Neutrophil (primary cell): ENCODE measurements around the gene ADRA1B.
"Not testable (repeated sequence)": the region's sequence is repeated elsewhere in the genome, so short reads cannot be mapped to it uniquely, and the experiment has no call there.

ENCODE experiments used
- H3K27ac ChIP-seq: fragments of 200-600 bp; sonication (generic); 2 replicates; pipeline ENCODE4 v1.5.1; 2016; ENCODE audit warnings: mild to moderate bottlenecking, moderate library complexity
- H3K27me3 ChIP-seq: fragments of 200-600 bp; sonication (generic); 2 replicates; pipeline ENCODE4 v1.6.0; 2016; ENCODE audit warnings: mild to moderate bottlenecking
- H3K36me3 ChIP-seq: fragments of 200-600 bp; sonication (generic); 2 replicates; pipeline ENCODE4 v1.5.1; 2017
- H3K4me1 ChIP-seq, 2 experiments: fragments of 200-600 bp in 1 of 2; sonication (generic) in 1 of 2; 1 replicate in 1 of 2; 2 replicates in 1 of 2; pipeline versions ENCODE4 v1.5.1 to v1.6.1; 2013 to 2016; ENCODE audit warnings: low read depth in 1 of 2, low read length in 1 of 2, mild to moderate bottlenecking in 1 of 2, moderate library complexity in 1 of 2; ENCODE audit not compliant: control insufficient read depth in 1 of 2, insufficient read depth in 1 of 2
- H3K4me3 ChIP-seq, 2 experiments: fragments of 200-600 bp in 1 of 2; sonication (generic) in 1 of 2; 1 replicate in 1 of 2; 2 replicates in 1 of 2; pipeline ENCODE4 v1.5.1; 2013 to 2016; ENCODE audit warnings: low read depth in 1 of 2, low read length in 1 of 2, mild to moderate bottlenecking in 1 of 2, moderate library complexity in 1 of 2
- H3K9me3 ChIP-seq: fragments of 200-600 bp; sonication (generic); 2 replicates; pipeline ENCODE4 v1.5.1; 2016
- CTCF ChIP-seq: fragments of 200-600 bp; sonication (generic); IDR thresholded peaks from 2 replicates; pipeline ENCODE4 v1.5.1; 2016; ENCODE audit warnings: antibody characterized with exemption

Gene ADRA1B

GRCh38 chr5:160008877-160009590 is 92.8 kb downstream of the ADRA1B start, which contains the start of gene TTC1:
TSS of gene TTC1 (plus strand) at chr5:160009139. CDS start at chr5:160010529, 1,390 bp downstream.
- Histone ChIP-seq H3K36me3 (peaks cover 28% of the 10 kb centered on the region), H3K4me3 (peak within 1 kb of the TSS; percentile 78 to 93), H3K27ac (peak within 1 kb of the TSS; percentile 87), H3K27me3 (no peaks in the 10 kb centered on the region), H3K4me1 (peaks cover 21 to 22% of the 10 kb centered on the region in 2 experiments), H3K9me3 (no peaks in the 10 kb centered on the region)
- TF ChIP-seq CTCF: peak; percentile 18

DNA sequence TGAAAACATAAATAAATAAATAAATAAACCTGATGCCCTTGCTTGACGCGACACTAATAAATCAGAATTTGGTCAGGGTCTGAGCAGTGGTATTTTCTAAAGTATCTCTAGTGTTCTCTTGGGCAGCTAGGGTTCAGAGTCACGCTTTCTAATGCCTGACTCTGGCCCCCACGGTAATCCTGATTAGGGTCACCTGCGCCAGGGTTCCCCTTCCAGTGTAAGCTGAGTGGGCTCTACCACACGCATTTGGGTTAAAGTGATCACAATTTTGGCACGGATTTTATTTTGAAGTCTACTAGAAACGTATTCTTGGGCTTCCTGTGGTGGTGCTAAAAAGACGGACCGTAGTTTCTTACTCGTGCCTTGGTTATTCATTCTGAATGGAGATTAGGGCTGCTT is 93.3 kb downstream of the ADRA1B start:
- Histone ChIP-seq H3K27me3 (no peaks in the 10 kb centered on the region), H3K27ac (peak overlapping the region; percentile 87), H3K4me1 (peaks cover 21 to 22% of the 10 kb centered on the region in 2 experiments), H3K36me3 (peaks cover 28% of the 10 kb centered on the region), H3K9me3 (no peaks in the 10 kb centered on the region), H3K4me3 (peak overlapping the region; percentile 78 to 93)
- TF ChIP-seq CTCF: no peak

DNA sequence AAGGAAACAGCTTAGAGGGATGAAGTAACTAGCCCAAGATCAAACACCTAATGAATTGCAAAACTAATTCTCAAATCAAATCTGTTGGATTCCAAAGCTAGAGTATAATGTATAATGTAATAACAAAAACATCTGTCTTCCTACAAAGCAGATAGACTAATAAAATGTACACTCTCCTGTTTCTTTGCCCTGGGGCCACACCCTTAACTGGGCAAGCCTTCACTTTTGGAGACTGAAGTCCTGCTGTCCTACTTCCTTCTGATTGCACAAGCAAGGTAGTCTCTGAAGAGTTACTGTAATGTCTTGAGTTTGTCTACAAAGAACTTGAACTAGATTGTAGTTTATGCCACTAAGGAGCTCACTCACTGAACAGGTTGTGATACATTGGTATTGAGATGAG is 95.2 kb downstream of the ADRA1B start:
- peak overlapping the region; percentile 15 for H3K27ac ChIP-seq
- TF ChIP-seq CTCF: no peak
- H3K36me3 ChIP-seq: peaks cover 44% of the 10 kb centered on the region

DNA sequence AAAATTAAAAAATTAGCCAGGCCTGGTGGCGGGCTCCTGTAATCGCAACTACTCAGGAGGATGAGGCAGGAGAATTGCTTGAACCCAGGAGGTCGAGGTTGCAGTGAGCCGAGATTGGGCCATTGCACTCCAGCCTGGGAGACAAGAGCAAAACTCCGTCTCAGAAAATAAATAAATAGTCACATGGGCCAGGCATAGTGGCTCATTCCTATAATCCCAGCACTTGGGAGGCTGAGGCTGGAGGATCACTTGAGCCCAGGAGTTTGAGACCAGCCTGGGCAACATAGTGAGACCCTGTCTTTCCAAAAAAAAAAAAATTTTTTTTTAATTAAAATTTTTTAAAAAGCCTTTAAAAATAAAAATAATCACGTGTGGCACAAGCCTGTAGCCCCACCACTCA is 97.9 kb downstream of the ADRA1B start:
- not testable (repeated sequence) for H3K27ac ChIP-seq, H3K27me3 ChIP-seq
- peaks cover 55% of the 10 kb centered on the region for H3K36me3 ChIP-seq

More for the DNA sequence above, 95.2 kb downstream of the ADRA1B start:
- peaks cover 21 to 22% of the 10 kb centered on the region in 2 experiments for H3K4me1 ChIP-seq
- H3K4me3 ChIP-seq: no peak overlapping the region
- no peaks in the 10 kb centered on the region for H3K27me3 ChIP-seq
- no peaks in the 10 kb centered on the region for H3K9me3 ChIP-seq

GRCh38 chr5:160018945-160019625 is 102.8 kb downstream of the ADRA1B start:
- no peak overlapping the region for H3K27ac ChIP-seq
- H3K9me3 ChIP-seq: no peaks in the 10 kb centered on the region
- no peak overlapping the region for H3K4me3 ChIP-seq
- H3K27me3 ChIP-seq: no peaks in the 10 kb centered on the region
- no peak for TF ChIP-seq CTCF
- peaks cover 38% of the 10 kb centered on the region for H3K36me3 ChIP-seq
- H3K4me1 ChIP-seq: peaks cover 4% of the 10 kb centered on the region in 2 experiments

More for the DNA sequence above, 97.9 kb downstream of the ADRA1B start:
- H3K9me3 ChIP-seq, H3K4me3 ChIP-seq: not testable (repeated sequence)
- H3K4me1 ChIP-seq: peaks cover 18 to 19% of the 10 kb centered on the region in 2 experiments

GRCh38 chr5:160020266-160020770 is 104.0 kb downstream of the ADRA1B start:
- Histone ChIP-seq H3K36me3 (peaks cover 32% of the 10 kb centered on the region), H3K4me1 (peaks cover 4% of the 10 kb centered on the region in 2 experiments), H3K9me3 (no peaks in the 10 kb centered on the region)

More at GRCh38 chr5:160020266-160020770, 104.0 kb downstream of the ADRA1B start:
- Histone ChIP-seq H3K4me3 (no peak overlapping the region), H3K27me3 (no peaks in the 10 kb centered on the region), H3K27ac (no peak overlapping the region)
- no peak for TF ChIP-seq CTCF
